ENCODE data around the gene CXCL16. TPM values are rescaled to one million over a fixed set of nuclear protein-coding genes. Genes with fewer than 3 reads are reported as not detected.

CXCL16 gene
- total and polyA plus RNA-seq, 2 of the 13 experiments (the other 11 are each of a cell fraction or from before 2014, with no cell fraction given), result 9.4 to 101 TPM

DNA sequence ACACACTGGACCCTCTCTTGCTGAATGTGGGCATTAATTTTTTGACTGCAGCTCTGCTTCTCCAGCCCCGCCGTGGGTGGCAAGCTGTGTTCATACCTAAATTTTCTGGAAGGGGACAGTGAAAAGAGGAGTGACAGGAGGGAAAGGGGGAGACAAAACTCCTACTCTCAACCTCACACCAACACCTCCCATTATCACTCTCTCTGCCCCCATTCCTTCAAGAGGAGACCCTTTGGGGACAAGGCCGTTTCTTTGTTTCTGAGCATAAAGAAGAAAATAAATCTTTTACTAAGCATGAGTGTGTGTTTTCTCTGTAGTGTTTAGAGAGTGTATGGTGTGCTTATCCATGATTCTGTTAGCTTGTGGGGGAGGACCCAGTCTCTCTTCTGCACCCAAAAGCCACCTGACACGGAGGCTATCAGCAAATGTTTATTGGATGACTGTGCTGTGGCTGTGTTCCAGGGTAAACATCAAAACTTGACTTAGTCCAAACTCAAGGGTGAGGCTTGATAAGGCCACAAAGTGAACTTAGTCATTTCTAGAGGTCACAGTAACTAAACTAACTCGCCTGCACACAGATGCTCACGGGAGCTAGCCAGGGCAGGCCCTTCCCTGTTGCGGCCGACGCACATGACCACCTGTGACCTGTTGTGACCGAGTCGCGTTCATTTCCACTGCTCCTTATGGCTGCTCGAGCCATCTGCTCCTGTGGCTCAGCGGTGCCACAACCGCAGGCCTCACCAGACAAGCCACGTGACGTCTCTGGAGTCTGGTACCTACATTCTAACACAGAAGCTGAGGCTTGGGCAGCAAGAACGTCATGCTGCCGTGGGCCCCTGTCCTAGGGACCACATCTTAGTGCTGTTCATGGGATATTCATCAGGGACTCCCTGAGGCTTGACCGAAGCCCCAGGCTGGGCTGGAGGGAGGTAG is 18.3 kb downstream of the CXCL16 start (continued):
- TF ChIP-seq, protein P1, sequence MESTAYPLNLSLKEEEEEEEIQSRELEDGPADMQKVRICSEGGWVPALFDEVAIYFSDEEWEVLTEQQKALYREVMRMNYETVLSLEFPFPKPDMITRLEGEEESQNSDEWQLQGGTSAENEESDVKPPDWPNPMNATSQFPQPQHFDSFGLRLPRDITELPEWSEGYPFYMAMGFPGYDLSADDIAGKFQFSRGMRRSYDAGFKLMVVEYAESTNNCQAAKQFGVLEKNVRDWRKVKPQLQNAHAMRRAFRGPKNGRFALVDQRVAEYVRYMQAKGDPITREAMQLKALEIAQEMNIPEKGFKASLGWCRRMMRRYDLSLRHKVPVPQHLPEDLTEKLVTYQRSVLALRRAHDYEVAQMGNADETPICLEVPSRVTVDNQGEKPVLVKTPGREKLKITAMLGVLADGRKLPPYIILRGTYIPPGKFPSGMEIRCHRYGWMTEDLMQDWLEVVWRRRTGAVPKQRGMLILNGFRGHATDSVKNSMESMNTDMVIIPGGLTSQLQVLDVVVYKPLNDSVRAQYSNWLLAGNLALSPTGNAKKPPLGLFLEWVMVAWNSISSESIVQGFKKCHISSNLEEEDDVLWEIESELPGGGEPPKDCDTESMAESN (CRISPR knock-in tag; conservative IDR thresholded peaks at IDR 0.05), result no peak
- TF ChIP-seq RBFOX2 (IDR thresholded peaks at IDR 0.05; ENCODE audit: low read depth, low read length), result peak; percentile 58; the same call in 1 of the 2 replicates
- peak; percentile 36; the same call in 1 of the 2 replicates for TF ChIP-seq SPEN (CRISPR knock-in tag; IDR thresholded peaks at IDR 0.05; ENCODE audit: low read depth)
- no peak for TF ChIP-seq ZNF660 (CRISPR knock-in tag; IDR thresholded peaks at IDR 0.05; ENCODE audit: borderline replicate concordance, low read depth)
- no peak for TF ChIP-seq SNAPC2 (CRISPR knock-in tag; IDR thresholded peaks at IDR 0.05)
- TF ChIP-seq HMG20A (CRISPR knock-in tag; IDR thresholded peaks at IDR 0.05; ENCODE audit: borderline replicate concordance), result peak; percentile 83; the same call in 1 of the 2 replicates
- TF ChIP-seq, protein P2, sequence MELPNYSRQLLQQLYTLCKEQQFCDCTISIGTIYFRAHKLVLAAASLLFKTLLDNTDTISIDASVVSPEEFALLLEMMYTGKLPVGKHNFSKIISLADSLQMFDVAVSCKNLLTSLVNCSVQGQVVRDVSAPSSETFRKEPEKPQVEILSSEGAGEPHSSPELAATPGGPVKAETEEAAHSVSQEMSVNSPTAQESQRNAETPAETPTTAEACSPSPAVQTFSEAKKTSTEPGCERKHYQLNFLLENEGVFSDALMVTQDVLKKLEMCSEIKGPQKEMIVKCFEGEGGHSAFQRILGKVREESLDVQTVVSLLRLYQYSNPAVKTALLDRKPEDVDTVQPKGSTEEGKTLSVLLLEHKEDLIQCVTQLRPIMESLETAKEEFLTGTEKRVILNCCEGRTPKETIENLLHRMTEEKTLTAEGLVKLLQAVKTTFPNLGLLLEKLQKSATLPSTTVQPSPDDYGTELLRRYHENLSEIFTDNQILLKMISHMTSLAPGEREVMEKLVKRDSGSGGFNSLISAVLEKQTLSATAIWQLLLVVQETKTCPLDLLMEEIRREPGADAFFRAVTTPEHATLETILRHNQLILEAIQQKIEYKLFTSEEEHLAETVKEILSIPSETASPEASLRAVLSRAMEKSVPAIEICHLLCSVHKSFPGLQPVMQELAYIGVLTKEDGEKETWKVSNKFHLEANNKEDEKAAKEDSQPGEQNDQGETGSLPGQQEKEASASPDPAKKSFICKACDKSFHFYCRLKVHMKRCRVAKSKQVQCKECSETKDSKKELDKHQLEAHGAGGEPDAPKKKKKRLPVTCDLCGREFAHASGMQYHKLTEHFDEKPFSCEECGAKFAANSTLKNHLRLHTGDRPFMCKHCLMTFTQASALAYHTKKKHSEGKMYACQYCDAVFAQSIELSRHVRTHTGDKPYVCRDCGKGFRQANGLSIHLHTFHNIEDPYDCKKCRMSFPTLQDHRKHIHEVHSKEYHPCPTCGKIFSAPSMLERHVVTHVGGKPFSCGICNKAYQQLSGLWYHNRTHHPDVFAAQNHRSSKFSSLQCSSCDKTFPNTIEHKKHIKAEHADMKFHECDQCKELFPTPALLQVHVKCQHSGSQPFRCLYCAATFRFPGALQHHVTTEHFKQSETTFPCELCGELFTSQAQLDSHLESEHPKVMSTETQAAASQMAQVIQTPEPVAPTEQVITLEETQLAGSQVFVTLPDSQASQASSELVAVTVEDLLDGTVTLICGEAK (IDR thresholded peaks at IDR 0.05), result no peak
- TF ChIP-seq, protein P2 (CRISPR knock-in tag; IDR thresholded peaks at IDR 0.05), result peak; percentile 46; the same call in 1 of the 2 replicates
- peak; percentile 57; the same call in 1 of the 2 replicates for TF ChIP-seq PRDM4 (CRISPR knock-in tag; IDR thresholded peaks at IDR 0.05; ENCODE audit: borderline replicate concordance)
- TF ChIP-seq ONECUT2 (CRISPR knock-in tag; IDR thresholded peaks at IDR 0.05), result no peak
- TF ChIP-seq PITX1 (CRISPR knock-in tag; IDR thresholded peaks at IDR 0.05), result peak; percentile 72; the same call in 1 of the 2 replicates
- TF ChIP-seq, protein P3, sequence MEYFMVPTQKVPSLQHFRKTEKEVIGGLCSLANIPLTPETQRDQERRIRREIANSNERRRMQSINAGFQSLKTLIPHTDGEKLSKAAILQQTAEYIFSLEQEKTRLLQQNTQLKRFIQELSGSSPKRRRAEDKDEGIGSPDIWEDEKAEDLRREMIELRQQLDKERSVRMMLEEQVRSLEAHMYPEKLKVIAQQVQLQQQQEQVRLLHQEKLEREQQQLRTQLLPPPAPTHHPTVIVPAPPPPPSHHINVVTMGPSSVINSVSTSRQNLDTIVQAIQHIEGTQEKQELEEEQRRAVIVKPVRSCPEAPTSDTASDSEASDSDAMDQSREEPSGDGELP (IDR thresholded peaks at IDR 0.05; ENCODE audit: borderline replicate concordance, low read depth), result peak; percentile 54; the same call in 1 of the 2 replicates
- TF ChIP-seq ATF7 (IDR thresholded peaks at IDR 0.05), result no peak
- peak; percentile 34; the same call in 1 of the 2 replicates for TF ChIP-seq ATF7 (CRISPR knock-in tag; IDR thresholded peaks at IDR 0.05)

Measured in HepG2 (cell line).